MM.1S (cell line): Measurements from ENCODE around the gene MARCHF10.

Source experiments
- DNase-seq: peaks from one replicate; pipeline ENCODE4 v3.0.0-alpha.2; 2015
- H2AFZ ChIP-seq: fragments of 300-600 bp; sonication (generic); 2 replicates; pipeline ENCODE4 v1.6.0; 2016; ENCODE audit warnings: antibody characterized with exemption, low read length
- H3F3A ChIP-seq: fragments of 300-600 bp; sonication (generic); 2 replicates; pipeline ENCODE4 v1.6.1; 2016; ENCODE audit warnings: mild to moderate bottlenecking, antibody characterized with exemption, low read length, moderate library complexity, mixed read lengths; ENCODE audit not compliant: insufficient read depth
- H3K27ac ChIP-seq: fragments of 300-600 bp; sonication (generic); 2 replicates; pipeline ENCODE4 v1.5.1; 2016; ENCODE audit warnings: mild to moderate bottlenecking, low read length
- H3K27me3 ChIP-seq: fragments of 300-600 bp; sonication (generic); replicated peaks from 2 replicates; pipeline ENCODE4 v1.6.0; 2016; ENCODE audit warnings: low read length; ENCODE audit not compliant: insufficient read depth
- H3K36me3 ChIP-seq: fragments of 300-600 bp; sonication (generic); replicated peaks from 2 replicates; pipeline ENCODE4 v1.6.1; 2016; ENCODE audit warnings: mild to moderate bottlenecking, low read length, mixed read lengths; ENCODE audit not compliant: insufficient read depth
- H3K4me1 ChIP-seq: fragments of 300-600 bp; sonication (generic); 2 replicates; pipeline ENCODE4 v1.6.1; 2016; ENCODE audit warnings: low read length, mixed read lengths
- H3K4me2 ChIP-seq: fragments of 300-600 bp; sonication (generic); 2 replicates; pipeline ENCODE4 v1.6.0; 2016; ENCODE audit warnings: low read depth, low read length
- H3K4me3 ChIP-seq: fragments of 300-600 bp; sonication (generic); 2 replicates; pipeline ENCODE4 v1.5.1; 2016; ENCODE audit warnings: low read length, mixed read lengths
- H3K79me2 ChIP-seq: fragments of 300-600 bp; sonication (generic); 2 replicates; pipeline ENCODE4 v1.6.1; 2016; ENCODE audit warnings: mixed run types, low read length, mixed read lengths
- H3K9ac ChIP-seq: fragments of 300-600 bp; sonication (generic); 2 replicates; pipeline ENCODE4 v1.6.1; 2016; ENCODE audit warnings: low read length, mixed read lengths
- H3K9me2 ChIP-seq: fragments of 300-600 bp; sonication (generic); replicated peaks from 2 replicates; pipeline ENCODE4 v1.6.1; 2016; ENCODE audit warnings: mild to moderate bottlenecking, low read length, mixed read lengths; ENCODE audit not compliant: insufficient read depth
- H3K9me3 ChIP-seq: fragments of 300-600 bp; sonication (generic); replicated peaks from 2 replicates; pipeline ENCODE4 v1.6.1; 2016; ENCODE audit warnings: mild to moderate bottlenecking, low read length, mixed read lengths; ENCODE audit not compliant: insufficient read depth
- H4K20me1 ChIP-seq: fragments of 300-600 bp; sonication (generic); 2 replicates; pipeline ENCODE4 v1.6.1; 2016; ENCODE audit warnings: mild to moderate bottlenecking, low read length, moderate library complexity, mixed read lengths; ENCODE audit not compliant: insufficient read depth
- CTCF ChIP-seq: fragments of 300-600 bp; sonication (generic); IDR thresholded peaks from 2 replicates; pipeline ENCODE4 v1.5.1; 2016; ENCODE audit warnings: antibody characterized with exemption, low read length, mixed read lengths
- EZH2 ChIP-seq: fragments of 300-600 bp; sonication (generic); optimal IDR thresholded peaks from 2 replicates; pipeline ENCODE3; 2017; ENCODE audit warnings: low read depth, mild to moderate bottlenecking, antibody characterized with exemption, low read length, mixed read lengths
- EZH2phosphoT487 ChIP-seq: fragments of 300-600 bp; sonication (generic); IDR thresholded peaks from 2 replicates; pipeline ENCODE4 v1.6.1; 2018; ENCODE audit warnings: antibody characterized with exemption, low read length

Gene MARCHF10

GRCh38 chr17:62687997-62688396, 120.1 kb downstream of the MARCHF10 start:
- no peak overlapping the region for H3K27ac ChIP-seq
- no peak overlapping the region for H3K4me2 ChIP-seq
- no peak for DNase-seq
- TF ChIP-seq EZH2 (no peak), CTCF (no peak), EZH2phosphoT487 (no peak)
- H3K9me2 ChIP-seq, result no peaks in the 10 kb centered on the region
- no peaks in the 10 kb centered on the region for H3K4me1 ChIP-seq
- no peaks in the 10 kb centered on the region for H4K20me1 ChIP-seq
- H2AFZ ChIP-seq, result no peak overlapping the region
- no peaks in the 10 kb centered on the region for H3K27me3 ChIP-seq
- H3F3A ChIP-seq, result no peaks in the 10 kb centered on the region
- H3K9ac ChIP-seq, result no peak overlapping the region
- H3K36me3 ChIP-seq, result no peaks in the 10 kb centered on the region
- H3K79me2 ChIP-seq, result no peaks in the 10 kb centered on the region
- no peaks in the 10 kb centered on the region for H3K9me3 ChIP-seq
- no peak overlapping the region for H3K4me3 ChIP-seq

- Histone ChIP-seq H3K4me2 (no peak overlapping the region), H3K4me1 (no peaks in the 10 kb centered on the region), H3K27ac (no peak overlapping the region), H3K36me3 (no peaks in the 10 kb centered on the region), H3K9ac (no peak overlapping the region), H3K9me3 (no peaks in the 10 kb centered on the region), H2AFZ (no peak overlapping the region), H3K79me2 (no peaks in the 10 kb centered on the region), H3K4me3 (no peak overlapping the region), H3K27me3 (no peaks in the 10 kb centered on the region), H3K9me2 (no peaks in the 10 kb centered on the region), H4K20me1 (no peaks in the 10 kb centered on the region), H3F3A (no peaks in the 10 kb centered on the region)
- no peak for TF ChIP-seq EZH2
- TF ChIP-seq CTCF, result no peak
- no peak for TF ChIP-seq EZH2phosphoT487
- no peak for DNase-seq
Measured at GRCh38 chr17:62684179-62684578, 123.9 kb downstream of the MARCHF10 start.

- no peaks in the 10 kb centered on the region for H3K36me3 ChIP-seq
- H3K27me3 ChIP-seq, result no peaks in the 10 kb centered on the region
- H3K4me2 ChIP-seq, result no peak overlapping the region
- no peaks in the 10 kb centered on the region for H4K20me1 ChIP-seq
- H3K4me3 ChIP-seq, result no peak overlapping the region
- H3K4me1 ChIP-seq, result no peaks in the 10 kb centered on the region
- H2AFZ ChIP-seq, result no peak overlapping the region
- no peaks in the 10 kb centered on the region for H3K9me2 ChIP-seq
- TF ChIP-seq EZH2, result no peak
- H3K27ac ChIP-seq, result no peak overlapping the region
- H3K9me3 ChIP-seq, result no peaks in the 10 kb centered on the region
- no peak overlapping the region for H3K9ac ChIP-seq
- no peaks in the 10 kb centered on the region for H3K79me2 ChIP-seq
- DNase-seq, result no peak
- no peaks in the 10 kb centered on the region for H3F3A ChIP-seq
Measured at GRCh38 chr17:62681939-62682381, 126.2 kb downstream of the MARCHF10 start.

- DNase-seq, result no peak
- Histone ChIP-seq H3K79me2 (no peaks in the 10 kb centered on the region), H4K20me1 (no peaks in the 10 kb centered on the region), H3K9me2 (no peaks in the 10 kb centered on the region), H3K27me3 (no peaks in the 10 kb centered on the region), H3K4me3 (no peak overlapping the region), H2AFZ (no peak overlapping the region), H3K4me2 (no peak overlapping the region), H3F3A (no peaks in the 10 kb centered on the region), H3K36me3 (no peaks in the 10 kb centered on the region), H3K9ac (no peak overlapping the region), H3K9me3 (no peaks in the 10 kb centered on the region), H3K4me1 (no peaks in the 10 kb centered on the region), H3K27ac (no peak overlapping the region)
- no peak for TF ChIP-seq EZH2phosphoT487
- no peak for TF ChIP-seq EZH2
- no peak for TF ChIP-seq CTCF
Measured at GRCh38 chr17:62681061-62681938, 126.8 kb downstream of the MARCHF10 start.
